Astrocyte (in vitro differentiated cells and primary cell): ENCODE measurements around the gene PRKCH. TPM values are rescaled to one million over a fixed set of nuclear protein-coding genes. Genes with fewer than 3 reads are reported as not detected.

ENCODE experiments used
- DNase-seq: peaks from one replicate; pipeline ENCODE4 v3.0.0-alpha.2; 2010; ENCODE audit warnings: low read depth
- FAIRE-seq: peaks from 2 replicates; lab custom pipeline; 2011; peaks lifted over from hg19 to GRCh38; lab: Jason Lieb, UNC
- H2AFZ ChIP-seq: 2 replicates; pipeline ENCODE4 v1.6.0; 2012; ENCODE audit warnings: low read depth, low read length, inconsistent platforms
- H3K27ac ChIP-seq: 2 replicates; pipeline ENCODE4 v1.5.1; 2011; ENCODE audit warnings: low read depth, low read length, inconsistent platforms
- H3K27me3 ChIP-seq: 2 replicates; pipeline ENCODE4 v1.6.0; 2011; ENCODE audit warnings: low read length, inconsistent platforms; ENCODE audit not compliant: insufficient read depth
- H3K36me3 ChIP-seq: 2 replicates; pipeline ENCODE4 v1.5.1; 2011; ENCODE audit warnings: low read length, inconsistent platforms; ENCODE audit not compliant: insufficient read depth
- H3K4me1 ChIP-seq: 2 replicates; pipeline ENCODE4 v1.5.1; 2011; ENCODE audit warnings: low read length, inconsistent platforms; ENCODE audit not compliant: insufficient read depth
- H3K4me2 ChIP-seq: 2 replicates; pipeline ENCODE4 v1.6.0; 2012; ENCODE audit warnings: low read length, inconsistent platforms
- H3K4me3 ChIP-seq: 2 replicates; pipeline ENCODE4 v1.5.1; 2011; ENCODE audit warnings: low read depth, mild to moderate bottlenecking, low read length, inconsistent platforms; ENCODE audit not compliant: insufficient read depth
- H3K79me2 ChIP-seq: 2 replicates; pipeline ENCODE4 v1.6.0; 2012; ENCODE audit warnings: mild to moderate bottlenecking, low read length, inconsistent platforms; ENCODE audit not compliant: insufficient read depth
- H3K9ac ChIP-seq: 2 replicates; pipeline ENCODE4 v1.6.0; 2012; ENCODE audit warnings: mild to moderate bottlenecking, low read length, inconsistent platforms
- H3K9me3 ChIP-seq: 2 replicates; pipeline ENCODE4 v1.5.1; 2012; ENCODE audit warnings: low read depth, mild to moderate bottlenecking, low read length, inconsistent platforms; ENCODE audit not compliant: insufficient read depth
- H4K20me1 ChIP-seq: 2 replicates; pipeline ENCODE4 v1.6.0; 2012; ENCODE audit warnings: low read length, inconsistent platforms; ENCODE audit not compliant: insufficient read depth
- H3K27ac Mint-ChIP-seq: one replicate; pipeline ENCODE4 v1.8.0; 2021; ENCODE audit warnings: mild to moderate bottlenecking, mixed read lengths; ENCODE audit not compliant: unreplicated experiment
- H3K27me3 Mint-ChIP-seq: one replicate; pipeline ENCODE4 v1.8.0; 2021; ENCODE audit warnings: low read depth, mixed read lengths; ENCODE audit not compliant: unreplicated experiment
- H3K36me3 Mint-ChIP-seq: one replicate; pipeline ENCODE4 v1.8.0; 2021; ENCODE audit warnings: low read depth, mixed read lengths; ENCODE audit not compliant: unreplicated experiment
- H3K4me1 Mint-ChIP-seq: one replicate; pipeline ENCODE4 v1.8.0; 2021; ENCODE audit warnings: low read depth, mixed read lengths; ENCODE audit not compliant: unreplicated experiment
- H3K4me3 Mint-ChIP-seq: one replicate; pipeline ENCODE4 v1.8.0; 2021; ENCODE audit warnings: mild to moderate bottlenecking, moderate library complexity, mixed read lengths; ENCODE audit not compliant: unreplicated experiment
- H3K9me3 Mint-ChIP-seq: one replicate; pipeline ENCODE4 v1.8.0; 2021; ENCODE audit warnings: mild to moderate bottlenecking, mixed read lengths; ENCODE audit not compliant: unreplicated experiment
- EZH2 ChIP-seq: IDR thresholded peaks from 2 replicates; pipeline ENCODE4 v1.6.1; 2012; ENCODE audit warnings: mild to moderate bottlenecking, low read length, inconsistent platforms; ENCODE audit not compliant: insufficient read depth
- total RNA-seq: library from RNA; stranded (reverse); gene quantifications from 2 replicates; pipeline ENCODE4 v1.2.1, GENCODE V29; 2021
- TF ChIP-seq, protein P1 (sequence below): IDR thresholded peaks from 2 replicates; pipeline ENCODE4 v1.5.1; 2011; ENCODE audit warnings: low read depth, mild to moderate bottlenecking, inconsistent platforms, low read length, moderate library complexity; ENCODE audit not compliant: insufficient read depth

PRKCH gene
- total RNA-seq, 1 donor from 2014 or later: 6.0 TPM

DNA sequence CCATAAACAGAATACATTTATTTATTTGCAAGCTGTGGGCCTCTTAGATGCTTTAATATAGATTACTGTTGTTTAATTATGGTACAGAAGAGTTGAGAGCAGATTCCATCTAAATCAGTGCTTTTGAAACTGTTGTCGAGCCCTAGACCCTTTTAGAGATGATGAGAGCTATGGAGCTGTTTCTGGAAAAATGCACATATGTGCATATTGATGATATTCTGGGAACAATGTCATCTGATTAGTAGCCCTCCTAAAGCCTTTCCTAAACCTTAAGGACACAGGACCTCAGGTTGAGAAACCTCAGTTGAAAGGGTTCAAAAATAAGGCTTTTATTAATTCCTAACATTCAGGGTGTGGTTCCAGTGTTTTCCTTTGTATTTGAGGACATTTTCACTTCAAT, 11.7 kb downstream of the PRKCH start:
- DNase-seq: no peak
- no peak overlapping the region for H2AFZ ChIP-seq
- H3K27me3 ChIP-seq: peaks cover 6% of the 10 kb centered on the region
- H3K4me3 Mint-ChIP-seq: no peak overlapping the region
- no peaks in the 10 kb centered on the region for H3K36me3 ChIP-seq
- no peaks in the 10 kb centered on the region for H3K4me1 ChIP-seq
- no peaks in the 10 kb centered on the region for H3K79me2 ChIP-seq
- H3K4me2 ChIP-seq: no peak overlapping the region
- no peaks in the 10 kb centered on the region for H3K36me3 Mint-ChIP-seq
- no peak for FAIRE-seq
- H3K4me3 ChIP-seq: no peak overlapping the region
- TF ChIP-seq, protein P1, sequence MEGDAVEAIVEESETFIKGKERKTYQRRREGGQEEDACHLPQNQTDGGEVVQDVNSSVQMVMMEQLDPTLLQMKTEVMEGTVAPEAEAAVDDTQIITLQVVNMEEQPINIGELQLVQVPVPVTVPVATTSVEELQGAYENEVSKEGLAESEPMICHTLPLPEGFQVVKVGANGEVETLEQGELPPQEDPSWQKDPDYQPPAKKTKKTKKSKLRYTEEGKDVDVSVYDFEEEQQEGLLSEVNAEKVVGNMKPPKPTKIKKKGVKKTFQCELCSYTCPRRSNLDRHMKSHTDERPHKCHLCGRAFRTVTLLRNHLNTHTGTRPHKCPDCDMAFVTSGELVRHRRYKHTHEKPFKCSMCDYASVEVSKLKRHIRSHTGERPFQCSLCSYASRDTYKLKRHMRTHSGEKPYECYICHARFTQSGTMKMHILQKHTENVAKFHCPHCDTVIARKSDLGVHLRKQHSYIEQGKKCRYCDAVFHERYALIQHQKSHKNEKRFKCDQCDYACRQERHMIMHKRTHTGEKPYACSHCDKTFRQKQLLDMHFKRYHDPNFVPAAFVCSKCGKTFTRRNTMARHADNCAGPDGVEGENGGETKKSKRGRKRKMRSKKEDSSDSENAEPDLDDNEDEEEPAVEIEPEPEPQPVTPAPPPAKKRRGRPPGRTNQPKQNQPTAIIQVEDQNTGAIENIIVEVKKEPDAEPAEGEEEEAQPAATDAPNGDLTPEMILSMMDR: no peak
- TF ChIP-seq EZH2: no peak
- H3K4me1 Mint-ChIP-seq: peaks cover 4% of the 10 kb centered on the region
- no peak overlapping the region for H3K27ac ChIP-seq
- H4K20me1 ChIP-seq: no peaks in the 10 kb centered on the region
- no peaks in the 10 kb centered on the region for H3K9me3 ChIP-seq
- H3K9ac ChIP-seq: no peak overlapping the region
- H3K27ac Mint-ChIP-seq: no peak overlapping the region
- H3K9me3 Mint-ChIP-seq: no peaks in the 10 kb centered on the region
- H3K27me3 Mint-ChIP-seq: no peaks in the 10 kb centered on the region

DNA sequence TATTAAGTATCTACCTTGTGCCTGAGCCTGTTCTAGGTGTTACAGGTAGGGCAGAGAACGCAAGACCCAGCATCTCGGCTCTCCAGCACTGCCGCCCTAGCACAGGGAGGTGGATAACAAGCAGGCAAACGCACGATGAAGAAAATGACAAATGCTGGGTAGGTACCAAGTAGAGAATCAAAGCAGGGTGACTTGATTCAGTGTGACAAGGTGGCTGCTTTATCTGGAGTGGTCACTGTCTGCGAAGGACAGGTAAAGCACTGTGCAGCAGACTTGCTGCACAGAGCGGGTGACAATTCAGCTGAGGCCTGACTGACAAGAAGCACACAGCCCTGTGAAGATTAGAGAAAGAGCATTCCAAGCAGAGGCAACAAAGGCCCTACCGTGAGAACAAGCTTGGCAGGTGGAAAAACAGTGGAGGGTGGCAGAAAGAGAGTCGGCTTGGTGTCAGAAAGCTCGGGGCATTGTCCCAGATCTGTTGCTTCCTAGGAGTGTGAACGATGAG, 12.9 kb downstream of the PRKCH start:
- Histone ChIP-seq H3K79me2 (no peaks in the 10 kb centered on the region), H3K36me3 (no peaks in the 10 kb centered on the region), H3K4me2 (no peak overlapping the region), H3K9me3 (no peaks in the 10 kb centered on the region), H3K9ac (no peak overlapping the region), H4K20me1 (no peaks in the 10 kb centered on the region), H3K27me3 (peaks cover 6% of the 10 kb centered on the region), H3K4me3 (no peak overlapping the region), H2AFZ (no peak overlapping the region), H3K4me1 (no peaks in the 10 kb centered on the region), H3K27ac (no peak overlapping the region)
- Mint-ChIP-seq H3K27me3 (no peaks in the 10 kb centered on the region), H3K4me3 (no peak overlapping the region), H3K36me3 (no peaks in the 10 kb centered on the region), H3K9me3 (no peaks in the 10 kb centered on the region), H3K27ac (no peak overlapping the region), H3K4me1 (peaks cover 10% of the 10 kb centered on the region)
- no peak for TF ChIP-seq EZH2
- TF ChIP-seq, protein P1: no peak
- FAIRE-seq (no peak), DNase-seq (no peak)

DNA sequence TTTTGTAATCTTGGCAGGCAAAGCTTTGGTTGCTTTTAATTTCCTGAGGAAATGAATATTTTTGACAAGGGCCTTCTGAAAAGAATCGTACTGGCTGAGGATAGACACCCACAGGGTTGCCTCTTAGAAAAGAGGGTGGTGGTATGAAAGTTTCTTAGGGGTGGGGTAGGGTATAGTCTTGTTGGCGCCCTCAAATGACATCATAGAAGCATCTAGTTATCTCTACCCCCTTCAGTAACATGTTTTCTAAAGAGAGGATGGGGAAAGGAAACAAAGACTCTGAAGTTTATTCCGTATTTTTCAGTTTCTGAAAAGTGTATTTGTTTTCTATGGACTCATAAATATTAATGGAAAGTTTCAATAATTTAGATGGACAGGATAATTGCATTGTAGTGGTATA, 13.7 kb downstream of the PRKCH start:
- H3K36me3 ChIP-seq: no peaks in the 10 kb centered on the region
- Mint-ChIP-seq H3K4me3 (no peak overlapping the region), H3K36me3 (no peaks in the 10 kb centered on the region), H3K27me3 (no peaks in the 10 kb centered on the region), H3K4me1 (peaks cover 10% of the 10 kb centered on the region), H3K27ac (no peak overlapping the region), H3K9me3 (no peaks in the 10 kb centered on the region)
- H4K20me1 ChIP-seq: no peaks in the 10 kb centered on the region
- H3K27me3 ChIP-seq: peaks cover 3% of the 10 kb centered on the region
- H3K4me2 ChIP-seq: no peak overlapping the region
- TF ChIP-seq, protein P1: no peak
- TF ChIP-seq EZH2: no peak
- no peaks in the 10 kb centered on the region for H3K9me3 ChIP-seq
- H2AFZ ChIP-seq: no peak overlapping the region
- H3K4me3 ChIP-seq: no peak overlapping the region
- H3K4me1 ChIP-seq: no peaks in the 10 kb centered on the region
- H3K27ac ChIP-seq: no peak overlapping the region
- no peaks in the 10 kb centered on the region for H3K79me2 ChIP-seq
- no peak for DNase-seq
- no peak overlapping the region for H3K9ac ChIP-seq
- no peak for FAIRE-seq
